Adrenal gland (tissue), 5 donors: ENCODE measurements around the gene B4GALT6.

Source experiments
- POLR2A ChIP-seq, 2 donors: fragments of 450-650 bp; IDR thresholded peaks; one replicate each; pipeline ENCODE4 v1.6.1; 2017; ENCODE audit warnings: antibody characterized with exemption in 2 of 2, mild to moderate bottlenecking in 2 of 2, moderate library complexity in 1 of 2
- TF ChIP-seq, protein P1 (sequence below), 6 experiments: fragments of 450-650 bp in 4 of 6; fragments of 200-600 bp in 2 of 6; sonication (generic) in 1 of 6; IDR thresholded peaks; 1 replicate in 5 of 6; 2 replicates in 1 of 6; pipeline versions ENCODE4 v1.5.1 to v1.8.0; 2016 to 2021; ENCODE audit warnings: antibody characterized with exemption in 6 of 6, mild to moderate bottlenecking in 2 of 6, moderate library complexity in 1 of 6
- donor health status: DM: no; HTN: no; CAD: no.

DNA sequence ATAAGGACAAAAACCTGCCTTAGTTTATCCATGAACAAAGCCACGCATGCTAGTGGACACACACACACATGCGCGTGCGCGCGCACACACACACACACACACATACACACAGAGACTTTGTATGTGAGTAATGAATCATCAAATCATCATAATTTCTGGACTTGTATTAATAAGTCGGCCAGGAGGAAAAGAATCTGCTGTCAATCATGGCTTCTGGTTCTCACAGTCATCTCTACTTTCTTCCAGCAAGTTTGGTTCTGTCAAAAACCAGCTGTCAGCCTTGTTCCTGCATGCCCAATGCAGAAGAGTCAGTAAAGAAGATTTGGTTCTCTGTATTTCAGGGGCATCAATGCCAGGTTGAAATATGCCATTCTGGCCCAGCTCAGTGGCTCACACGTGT is 93.8 kb downstream of the B4GALT6 start:
- no peak for TF ChIP-seq POLR2A (IDR thresholded peaks at IDR 0.05)
- TF ChIP-seq, protein P1, sequence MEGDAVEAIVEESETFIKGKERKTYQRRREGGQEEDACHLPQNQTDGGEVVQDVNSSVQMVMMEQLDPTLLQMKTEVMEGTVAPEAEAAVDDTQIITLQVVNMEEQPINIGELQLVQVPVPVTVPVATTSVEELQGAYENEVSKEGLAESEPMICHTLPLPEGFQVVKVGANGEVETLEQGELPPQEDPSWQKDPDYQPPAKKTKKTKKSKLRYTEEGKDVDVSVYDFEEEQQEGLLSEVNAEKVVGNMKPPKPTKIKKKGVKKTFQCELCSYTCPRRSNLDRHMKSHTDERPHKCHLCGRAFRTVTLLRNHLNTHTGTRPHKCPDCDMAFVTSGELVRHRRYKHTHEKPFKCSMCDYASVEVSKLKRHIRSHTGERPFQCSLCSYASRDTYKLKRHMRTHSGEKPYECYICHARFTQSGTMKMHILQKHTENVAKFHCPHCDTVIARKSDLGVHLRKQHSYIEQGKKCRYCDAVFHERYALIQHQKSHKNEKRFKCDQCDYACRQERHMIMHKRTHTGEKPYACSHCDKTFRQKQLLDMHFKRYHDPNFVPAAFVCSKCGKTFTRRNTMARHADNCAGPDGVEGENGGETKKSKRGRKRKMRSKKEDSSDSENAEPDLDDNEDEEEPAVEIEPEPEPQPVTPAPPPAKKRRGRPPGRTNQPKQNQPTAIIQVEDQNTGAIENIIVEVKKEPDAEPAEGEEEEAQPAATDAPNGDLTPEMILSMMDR (IDR thresholded peaks at IDR 0.05) = no peak
